SH-SY5Y (cell line): ENCODE results near the gene SFXN4.

Source experiments
- GATA2 ChIP-seq: IDR thresholded peaks from 2 replicates; pipeline ENCODE4 v1.6.1; 2011; ENCODE audit warnings: mild to moderate bottlenecking, low read depth, low read length
- GATA3 ChIP-seq: IDR thresholded peaks from 2 replicates; pipeline ENCODE4 v1.6.1; 2011; ENCODE audit warnings: low read depth, mild to moderate bottlenecking, low read length, moderate library complexity

DNA sequence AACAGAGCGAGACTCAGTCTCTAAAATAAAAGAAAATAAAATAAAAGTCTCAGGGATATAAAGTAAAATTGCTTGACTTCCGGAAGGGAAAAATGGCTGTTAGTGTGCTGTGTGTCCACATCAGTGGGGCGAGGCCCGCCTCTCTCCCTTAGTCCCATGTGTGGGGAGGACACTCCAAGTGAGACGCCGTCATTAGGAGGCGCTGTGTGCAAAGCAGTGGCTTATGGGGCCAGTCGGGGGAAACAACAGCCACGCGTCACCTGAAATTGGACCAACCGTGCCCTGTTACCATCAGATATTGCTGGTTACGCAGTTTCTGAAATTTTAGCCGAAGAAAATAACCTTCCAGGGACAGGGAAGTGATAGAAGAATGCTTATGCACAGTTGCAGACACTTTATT is 15.8 kb downstream of the SFXN4 start:
- no peak for TF ChIP-seq GATA2
- TF ChIP-seq GATA3: no peak
